SK-N-SH treated with all-trans-retinoic acid at 6 μM for 48 hours (cell line): Measurements from ENCODE around the gene TIMM50.

Experiments
- ATAC-seq: fragments of 200-7000 bp; cut with Tn5 transposase; 3 replicates; pipeline ENCODE4 v1.9.1; 2020; ENCODE audit warnings: mild to moderate bottlenecking, moderate library complexity
- ARNTL ChIP-seq: fragments of 450-650 bp; formaldehyde crosslinking; IDR thresholded peaks from 2 replicates; pipeline ENCODE4 v1.5.0; 2020; ENCODE audit warnings: low read depth, mild to moderate bottlenecking, moderate library complexity, borderline replicate concordance
- BACH2 ChIP-seq: fragments of 250-450 bp; sonication (Bioruptor Pico); IDR thresholded peaks from 2 replicates; pipeline ENCODE4 v1.9.0; 2021; ENCODE audit warnings: mild to moderate bottlenecking, borderline replicate concordance
- CSDC2 ChIP-seq: fragments of 250-450 bp; sonication (Bioruptor Pico); IDR thresholded peaks from 2 replicates; pipeline ENCODE4 v1.5.0; 2020; ENCODE audit warnings: mild to moderate bottlenecking, moderate library complexity
- ESRRG ChIP-seq: fragments of 250-450 bp; sonication (Bioruptor Pico); IDR thresholded peaks from 2 replicates; pipeline ENCODE4 v1.6.1; 2021; ENCODE audit warnings: mild to moderate bottlenecking
- GLIS3 ChIP-seq: fragments of 250-450 bp; sonication (Bioruptor Pico); IDR thresholded peaks from 2 replicates; pipeline ENCODE4 v1.5.0; 2020; ENCODE audit warnings: mild to moderate bottlenecking, moderate library complexity
- ISL1 ChIP-seq: fragments of 250-450 bp; sonication (Bioruptor Pico); IDR thresholded peaks from 2 replicates; pipeline ENCODE4 v2.1.2; 2022; ENCODE audit warnings: mild to moderate bottlenecking, moderate library complexity
- OSR1 ChIP-seq: fragments of 250-450 bp; sonication (Bioruptor Pico); IDR thresholded peaks from 2 replicates; pipeline ENCODE4 v1.8.0; 2022; ENCODE audit warnings: moderate library complexity, mild to moderate bottlenecking, inconsistent platforms
- PPARA ChIP-seq: fragments of 250-450 bp; sonication (Bioruptor Pico); IDR thresholded peaks from 2 replicates; pipeline ENCODE4 v1.5.0; 2020; ENCODE audit warnings: mild to moderate bottlenecking, borderline replicate concordance
- SNAI2 ChIP-seq: fragments of 250-450 bp; sonication (Bioruptor Pico); IDR thresholded peaks from 2 replicates; pipeline ENCODE4 v1.5.0; 2020; ENCODE audit warnings: mild to moderate bottlenecking, moderate library complexity
- TCF4 ChIP-seq: fragments of 250-450 bp; sonication (Bioruptor Pico); IDR thresholded peaks from 2 replicates; pipeline ENCODE4 v1.8.0; 2021; ENCODE audit warnings: mild to moderate bottlenecking, moderate library complexity, borderline replicate concordance
- TOX ChIP-seq: fragments of 250-450 bp; sonication (Bioruptor Pico); IDR thresholded peaks from 2 replicates; pipeline ENCODE4 v1.8.0; 2021; ENCODE audit warnings: mild to moderate bottlenecking, moderate library complexity, borderline replicate concordance
- ZC3H10 ChIP-seq: fragments of 250-450 bp; sonication (Bioruptor Pico); IDR thresholded peaks from 2 replicates; pipeline ENCODE4 v1.5.1; 2021; ENCODE audit warnings: mild to moderate bottlenecking, moderate library complexity
- ZFP3 ChIP-seq: fragments of 250-450 bp; sonication (Bioruptor Pico); IDR thresholded peaks from 2 replicates; pipeline ENCODE4 v1.5.0; 2020; ENCODE audit warnings: mild to moderate bottlenecking, moderate library complexity
- ZFP30 ChIP-seq: fragments of 450-650 bp; formaldehyde crosslinking; IDR thresholded peaks from 2 replicates; pipeline ENCODE4 v1.5.0; 2022; ENCODE audit warnings: mild to moderate bottlenecking, moderate library complexity
- ZNF565 ChIP-seq: fragments of 450-650 bp; formaldehyde crosslinking; conservative IDR thresholded peaks from 2 replicates; pipeline ENCODE4 v1.5.0; 2020; ENCODE audit warnings: low read depth, mild to moderate bottlenecking, moderate library complexity
- ZNF70 ChIP-seq: fragments of 450-650 bp; formaldehyde crosslinking; IDR thresholded peaks from 2 replicates; pipeline ENCODE4 v1.5.0; 2020; ENCODE audit warnings: mild to moderate bottlenecking, moderate library complexity
- TF ChIP-seq, protein P1 (sequence below): fragments of 250-450 bp; sonication (Bioruptor Pico); IDR thresholded peaks from 2 replicates; pipeline ENCODE4 v1.5.0; 2020; ENCODE audit warnings: mild to moderate bottlenecking, moderate library complexity
- TF ChIP-seq, protein P2 (sequence below): fragments of 250-450 bp; sonication (Bioruptor Pico); IDR thresholded peaks from 2 replicates; pipeline ENCODE4 v1.5.1; 2020; ENCODE audit warnings: low read depth, mild to moderate bottlenecking, moderate library complexity
- TF ChIP-seq, protein P3 (sequence below): fragments of 250-450 bp; sonication (Bioruptor Pico); IDR thresholded peaks from 2 replicates; pipeline ENCODE4 v1.8.0; 2021; ENCODE audit warnings: low read depth, mild to moderate bottlenecking, moderate library complexity, borderline replicate concordance
- TF ChIP-seq, protein P4 (sequence below): fragments of 250-450 bp; sonication (Bioruptor Pico); IDR thresholded peaks from 2 replicates; pipeline ENCODE4 v1.5.1; 2021; ENCODE audit warnings: mild to moderate bottlenecking, moderate library complexity
- TF ChIP-seq, protein P5 (sequence below): fragments of 250-450 bp; sonication (Bioruptor Pico); IDR thresholded peaks from 2 replicates; pipeline ENCODE4 v1.8.0; 2020; ENCODE audit warnings: mild to moderate bottlenecking, moderate library complexity, borderline replicate concordance

The TIMM50 gene

DNA sequence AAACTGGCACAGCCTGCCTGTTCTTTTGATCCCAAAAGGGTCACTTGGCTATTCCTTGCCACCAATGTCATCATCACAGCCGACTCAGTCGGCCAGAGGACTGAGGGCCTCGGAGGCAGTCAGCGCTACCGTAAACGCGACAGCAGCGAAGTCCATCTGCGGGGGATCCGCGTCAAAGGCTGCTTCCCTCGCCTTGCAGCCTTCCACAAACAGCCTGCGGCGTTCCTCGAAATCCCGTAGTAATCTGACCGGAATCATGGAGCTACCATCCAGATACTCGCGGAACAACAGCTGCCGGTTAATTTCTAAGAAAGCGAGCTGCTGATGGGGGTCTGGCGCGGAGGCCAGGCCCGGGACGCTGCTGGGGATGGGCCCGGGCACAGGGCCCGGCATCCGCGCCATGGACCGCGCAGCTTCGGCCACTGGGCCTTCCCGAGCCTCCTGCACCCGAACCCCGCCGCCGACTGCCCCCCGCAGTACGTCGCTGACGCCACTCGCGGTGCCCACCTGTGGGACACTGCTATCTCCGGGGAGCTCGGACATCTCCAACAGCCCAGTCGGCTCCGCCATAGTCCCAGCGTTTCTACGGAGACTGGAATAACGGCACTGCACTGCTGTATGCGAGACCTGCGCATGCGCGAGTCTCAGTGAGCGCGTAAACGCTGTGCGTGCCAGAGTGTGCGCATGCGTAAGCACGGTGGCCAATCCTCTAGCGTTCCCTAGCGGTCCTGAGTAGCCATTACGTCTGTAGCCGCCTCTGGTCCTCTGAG, 51.8 kb downstream of the TIMM50 start, which contains the start of gene EID2B (continued):
- TF ChIP-seq, protein P1, sequence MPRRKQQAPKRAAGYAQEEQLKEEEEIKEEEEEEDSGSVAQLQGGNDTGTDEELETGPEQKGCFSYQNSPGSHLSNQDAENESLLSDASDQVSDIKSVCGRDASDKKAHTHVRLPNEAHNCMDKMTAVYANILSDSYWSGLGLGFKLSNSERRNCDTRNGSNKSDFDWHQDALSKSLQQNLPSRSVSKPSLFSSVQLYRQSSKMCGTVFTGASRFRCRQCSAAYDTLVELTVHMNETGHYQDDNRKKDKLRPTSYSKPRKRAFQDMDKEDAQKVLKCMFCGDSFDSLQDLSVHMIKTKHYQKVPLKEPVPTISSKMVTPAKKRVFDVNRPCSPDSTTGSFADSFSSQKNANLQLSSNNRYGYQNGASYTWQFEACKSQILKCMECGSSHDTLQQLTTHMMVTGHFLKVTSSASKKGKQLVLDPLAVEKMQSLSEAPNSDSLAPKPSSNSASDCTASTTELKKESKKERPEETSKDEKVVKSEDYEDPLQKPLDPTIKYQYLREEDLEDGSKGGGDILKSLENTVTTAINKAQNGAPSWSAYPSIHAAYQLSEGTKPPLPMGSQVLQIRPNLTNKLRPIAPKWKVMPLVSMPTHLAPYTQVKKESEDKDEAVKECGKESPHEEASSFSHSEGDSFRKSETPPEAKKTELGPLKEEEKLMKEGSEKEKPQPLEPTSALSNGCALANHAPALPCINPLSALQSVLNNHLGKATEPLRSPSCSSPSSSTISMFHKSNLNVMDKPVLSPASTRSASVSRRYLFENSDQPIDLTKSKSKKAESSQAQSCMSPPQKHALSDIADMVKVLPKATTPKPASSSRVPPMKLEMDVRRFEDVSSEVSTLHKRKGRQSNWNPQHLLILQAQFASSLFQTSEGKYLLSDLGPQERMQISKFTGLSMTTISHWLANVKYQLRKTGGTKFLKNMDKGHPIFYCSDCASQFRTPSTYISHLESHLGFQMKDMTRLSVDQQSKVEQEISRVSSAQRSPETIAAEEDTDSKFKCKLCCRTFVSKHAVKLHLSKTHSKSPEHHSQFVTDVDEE (CRISPR knock-in tag), result no peak
- TF ChIP-seq SNAI2 (CRISPR knock-in tag) (no peak), ARNTL (CRISPR knock-in tag) (no peak), OSR1 (CRISPR knock-in tag) (no peak), ZNF565 (no peak), ESRRG (CRISPR knock-in tag) (no peak), ISL1 (no peak), CSDC2 (no peak)
- TF ChIP-seq, protein P2, sequence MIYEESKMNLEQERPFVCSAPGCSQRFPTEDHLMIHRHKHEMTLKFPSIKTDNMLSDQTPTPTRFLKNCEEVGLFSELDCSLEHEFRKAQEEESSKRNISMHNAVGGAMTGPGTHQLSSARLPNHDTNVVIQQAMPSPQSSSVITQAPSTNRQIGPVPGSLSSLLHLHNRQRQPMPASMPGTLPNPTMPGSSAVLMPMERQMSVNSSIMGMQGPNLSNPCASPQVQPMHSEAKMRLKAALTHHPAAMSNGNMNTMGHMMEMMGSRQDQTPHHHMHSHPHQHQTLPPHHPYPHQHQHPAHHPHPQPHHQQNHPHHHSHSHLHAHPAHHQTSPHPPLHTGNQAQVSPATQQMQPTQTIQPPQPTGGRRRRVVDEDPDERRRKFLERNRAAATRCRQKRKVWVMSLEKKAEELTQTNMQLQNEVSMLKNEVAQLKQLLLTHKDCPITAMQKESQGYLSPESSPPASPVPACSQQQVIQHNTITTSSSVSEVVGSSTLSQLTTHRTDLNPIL (CRISPR knock-in tag), result no peak

DNA sequence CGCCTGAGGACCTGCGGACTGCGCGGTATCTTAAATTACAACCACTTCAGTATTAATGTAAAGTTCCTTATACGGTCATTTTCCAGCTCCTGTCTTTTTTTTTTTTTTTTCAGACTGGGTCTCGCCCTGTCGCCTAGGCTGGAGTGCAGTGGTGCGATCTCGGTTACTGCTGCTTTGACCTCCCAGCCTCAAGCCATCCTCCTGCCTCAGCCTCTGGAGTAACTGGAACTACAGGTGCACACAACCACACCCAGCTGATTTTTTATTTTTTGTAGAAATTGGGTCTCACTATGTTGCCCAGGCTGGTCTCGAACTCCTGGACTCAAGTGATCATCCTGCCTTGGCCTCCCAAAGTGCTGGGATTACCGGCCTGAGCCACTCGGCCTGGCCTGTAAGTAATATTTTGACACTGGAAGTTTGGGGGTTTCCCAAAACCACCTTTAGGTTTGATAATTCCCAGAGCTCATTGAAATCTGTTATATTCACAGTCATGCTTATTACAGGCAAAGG, 52.4 kb downstream of the TIMM50 start:
- peak; percentile 17 for ATAC-seq
- TF ChIP-seq, protein P3, sequence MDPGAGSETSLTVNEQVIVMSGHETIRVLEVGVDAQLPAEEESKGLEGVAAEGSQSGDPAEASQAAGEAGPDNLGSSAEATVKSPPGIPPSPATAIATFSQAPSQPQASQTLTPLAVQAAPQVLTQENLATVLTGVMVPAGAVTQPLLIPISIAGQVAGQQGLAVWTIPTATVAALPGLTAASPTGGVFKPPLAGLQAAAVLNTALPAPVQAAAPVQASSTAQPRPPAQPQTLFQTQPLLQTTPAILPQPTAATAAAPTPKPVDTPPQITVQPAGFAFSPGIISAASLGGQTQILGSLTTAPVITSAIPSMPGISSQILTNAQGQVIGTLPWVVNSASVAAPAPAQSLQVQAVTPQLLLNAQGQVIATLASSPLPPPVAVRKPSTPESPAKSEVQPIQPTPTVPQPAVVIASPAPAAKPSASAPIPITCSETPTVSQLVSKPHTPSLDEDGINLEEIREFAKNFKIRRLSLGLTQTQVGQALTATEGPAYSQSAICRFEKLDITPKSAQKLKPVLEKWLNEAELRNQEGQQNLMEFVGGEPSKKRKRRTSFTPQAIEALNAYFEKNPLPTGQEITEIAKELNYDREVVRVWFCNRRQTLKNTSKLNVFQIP (CRISPR knock-in tag), result no peak
- TF ChIP-seq, protein P1 (CRISPR knock-in tag), result no peak
- TF ChIP-seq SNAI2 (CRISPR knock-in tag) (no peak), ZC3H10 (CRISPR knock-in tag) (no peak), BACH2 (CRISPR knock-in tag) (no peak), OSR1 (CRISPR knock-in tag) (no peak), ESRRG (CRISPR knock-in tag) (no peak), ARNTL (CRISPR knock-in tag) (no peak), ZNF70 (no peak), ISL1 (no peak), ZFP3 (CRISPR knock-in tag) (no peak), GLIS3 (CRISPR knock-in tag) (no peak), PPARA (CRISPR knock-in tag) (no peak), TCF4 (CRISPR knock-in tag) (no peak), ZFP30 (CRISPR knock-in tag) (no peak), TOX (CRISPR knock-in tag) (no peak)
- TF ChIP-seq, protein P2 (CRISPR knock-in tag), result no peak
- TF ChIP-seq, protein P4, sequence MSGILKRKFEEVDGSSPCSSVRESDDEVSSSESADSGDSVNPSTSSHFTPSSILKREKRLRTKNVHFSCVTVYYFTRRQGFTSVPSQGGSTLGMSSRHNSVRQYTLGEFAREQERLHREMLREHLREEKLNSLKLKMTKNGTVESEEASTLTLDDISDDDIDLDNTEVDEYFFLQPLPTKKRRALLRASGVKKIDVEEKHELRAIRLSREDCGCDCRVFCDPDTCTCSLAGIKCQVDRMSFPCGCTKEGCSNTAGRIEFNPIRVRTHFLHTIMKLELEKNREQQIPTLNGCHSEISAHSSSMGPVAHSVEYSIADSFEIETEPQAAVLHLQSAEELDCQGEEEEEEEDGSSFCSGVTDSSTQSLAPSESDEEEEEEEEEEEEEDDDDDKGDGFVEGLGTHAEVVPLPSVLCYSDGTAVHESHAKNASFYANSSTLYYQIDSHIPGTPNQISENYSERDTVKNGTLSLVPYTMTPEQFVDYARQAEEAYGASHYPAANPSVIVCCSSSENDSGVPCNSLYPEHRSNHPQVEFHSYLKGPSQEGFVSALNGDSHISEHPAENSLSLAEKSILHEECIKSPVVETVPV (CRISPR knock-in tag), result no peak
- TF ChIP-seq, protein P5, sequence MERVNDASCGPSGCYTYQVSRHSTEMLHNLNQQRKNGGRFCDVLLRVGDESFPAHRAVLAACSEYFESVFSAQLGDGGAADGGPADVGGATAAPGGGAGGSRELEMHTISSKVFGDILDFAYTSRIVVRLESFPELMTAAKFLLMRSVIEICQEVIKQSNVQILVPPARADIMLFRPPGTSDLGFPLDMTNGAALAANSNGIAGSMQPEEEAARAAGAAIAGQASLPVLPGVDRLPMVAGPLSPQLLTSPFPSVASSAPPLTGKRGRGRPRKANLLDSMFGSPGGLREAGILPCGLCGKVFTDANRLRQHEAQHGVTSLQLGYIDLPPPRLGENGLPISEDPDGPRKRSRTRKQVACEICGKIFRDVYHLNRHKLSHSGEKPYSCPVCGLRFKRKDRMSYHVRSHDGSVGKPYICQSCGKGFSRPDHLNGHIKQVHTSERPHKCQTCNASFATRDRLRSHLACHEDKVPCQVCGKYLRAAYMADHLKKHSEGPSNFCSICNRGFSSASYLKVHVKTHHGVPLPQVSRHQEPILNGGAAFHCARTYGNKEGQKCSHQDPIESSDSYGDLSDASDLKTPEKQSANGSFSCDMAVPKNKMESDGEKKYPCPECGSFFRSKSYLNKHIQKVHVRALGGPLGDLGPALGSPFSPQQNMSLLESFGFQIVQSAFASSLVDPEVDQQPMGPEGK, result no peak
